ENCODE measurements around the gene SLC30A9. TPM values are rescaled to one million over a fixed set of nuclear protein-coding genes. Genes with fewer than 3 reads are reported as not detected.

SLC30A9 gene
- total RNA-seq, 1 donor from 2014 or later, result 59.3 TPM

DNA sequence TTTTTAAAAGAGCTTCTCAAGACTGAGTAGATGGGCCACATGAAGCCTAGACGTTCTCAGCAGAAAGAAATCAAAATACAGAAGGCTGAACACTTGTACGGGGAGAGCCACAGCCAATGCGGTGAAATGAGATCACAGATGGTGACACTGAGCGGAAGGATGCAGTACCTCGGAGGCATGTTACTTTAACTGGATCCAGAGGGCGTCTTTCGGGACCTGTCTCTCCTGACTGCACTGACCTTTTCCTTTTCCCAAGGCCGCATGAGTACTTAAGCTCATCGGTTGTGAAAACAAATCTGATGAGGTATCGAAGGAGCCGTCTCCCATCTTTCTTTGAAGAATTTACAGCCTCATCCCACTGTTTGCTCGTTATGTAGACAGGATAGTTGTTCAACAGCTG is 129.6 kb downstream of the SLC30A9 start:
- Mint-ChIP-seq H3K27me3 (ENCODE audit: low read depth, unreplicated experiment) (peaks cover 5% of the 10 kb centered on the region), H3K4me3 (ENCODE audit: unreplicated experiment) (no peak overlapping the region), H3K36me3 (ENCODE audit: low read depth, unreplicated experiment) (no peaks in the 10 kb centered on the region), H3K9me3 (ENCODE audit: unreplicated experiment) (peaks cover 2% of the 10 kb centered on the region), H3K4me1 (ENCODE audit: low read depth, unreplicated experiment) (no peaks in the 10 kb centered on the region), H3K27ac (ENCODE audit: unreplicated experiment) (no peak overlapping the region)
- no peak for TF ChIP-seq CTCF (IDR thresholded peaks at IDR 0.05; ENCODE audit: insufficient read depth, low read depth, low read length)
- TF ChIP-seq EZH2 (IDR thresholded peaks at IDR 0.05; ENCODE audit: insufficient read depth, low read length), result no peak
- H3K36me3 ChIP-seq (ENCODE audit: insufficient read depth, low read length), result no peaks in the 10 kb centered on the region
- no peak overlapping the region for H3K9ac ChIP-seq (ENCODE audit: low read length)
- H2AFZ ChIP-seq (ENCODE audit: low read depth, low read length), result no peak overlapping the region
- no peaks in the 10 kb centered on the region for H4K20me1 ChIP-seq (ENCODE audit: insufficient read depth, low read length)
- no peak overlapping the region for H3K4me3 ChIP-seq (ENCODE audit: insufficient read depth, low read depth, low read length)
- no peaks in the 10 kb centered on the region for H3K27me3 ChIP-seq (ENCODE audit: insufficient read depth, low read length)
- no peaks in the 10 kb centered on the region for H3K79me2 ChIP-seq (ENCODE audit: insufficient read depth, low read length)
- no peaks in the 10 kb centered on the region for H3K9me3 ChIP-seq (ENCODE audit: insufficient read depth, low read depth, low read length)
- no peaks in the 10 kb centered on the region for H3K4me1 ChIP-seq (ENCODE audit: insufficient read depth, low read length)
- no peak overlapping the region for H3K27ac ChIP-seq (ENCODE audit: low read depth, low read length)
- no peak for DNase-seq (ENCODE audit: low read depth)
- FAIRE-seq, result no peak
- no peak overlapping the region for H3K4me2 ChIP-seq (ENCODE audit: low read length)

GRCh38 chr4:42122237-42122636 is 131.9 kb downstream of the SLC30A9 start:
- H3K27me3 ChIP-seq (ENCODE audit: insufficient read depth, low read length), result no peaks in the 10 kb centered on the region
- H3K4me2 ChIP-seq (ENCODE audit: low read length), result no peak overlapping the region
- Mint-ChIP-seq H3K27ac (ENCODE audit: unreplicated experiment) (no peak overlapping the region), H3K4me1 (ENCODE audit: low read depth, unreplicated experiment) (no peaks in the 10 kb centered on the region), H3K4me3 (ENCODE audit: unreplicated experiment) (no peak overlapping the region), H3K36me3 (ENCODE audit: low read depth, unreplicated experiment) (no peaks in the 10 kb centered on the region), H3K9me3 (ENCODE audit: unreplicated experiment) (peaks cover 2% of the 10 kb centered on the region), H3K27me3 (ENCODE audit: low read depth, unreplicated experiment) (no peaks in the 10 kb centered on the region)
- no peak overlapping the region for H3K9ac ChIP-seq (ENCODE audit: low read length)
- H3K9me3 ChIP-seq (ENCODE audit: insufficient read depth, low read depth, low read length), result no peaks in the 10 kb centered on the region
- no peak for TF ChIP-seq EZH2 (IDR thresholded peaks at IDR 0.05; ENCODE audit: insufficient read depth, low read length)
- no peak for TF ChIP-seq CTCF (IDR thresholded peaks at IDR 0.05; ENCODE audit: insufficient read depth, low read depth, low read length)
- H3K4me3 ChIP-seq (ENCODE audit: insufficient read depth, low read depth, low read length), result no peak overlapping the region
- DNase-seq (ENCODE audit: low read depth) (no peak), FAIRE-seq (no peak)
- H3K36me3 ChIP-seq (ENCODE audit: insufficient read depth, low read length), result no peaks in the 10 kb centered on the region
- no peak overlapping the region for H2AFZ ChIP-seq (ENCODE audit: low read depth, low read length)
- H4K20me1 ChIP-seq (ENCODE audit: insufficient read depth, low read length), result no peaks in the 10 kb centered on the region
- no peaks in the 10 kb centered on the region for H3K79me2 ChIP-seq (ENCODE audit: insufficient read depth, low read length)
- no peak overlapping the region for H3K27ac ChIP-seq (ENCODE audit: low read depth, low read length)
- no peaks in the 10 kb centered on the region for H3K4me1 ChIP-seq (ENCODE audit: insufficient read depth, low read length)

GRCh38 chr4:42123071-42123644 is 132.8 kb downstream of the SLC30A9 start:
- H3K9me3 Mint-ChIP-seq (ENCODE audit: unreplicated experiment), result no peaks in the 10 kb centered on the region
- no peaks in the 10 kb centered on the region for H3K79me2 ChIP-seq (ENCODE audit: insufficient read depth, low read length)
- no peaks in the 10 kb centered on the region for H3K36me3 Mint-ChIP-seq (ENCODE audit: low read depth, unreplicated experiment)
- no peak overlapping the region for H3K4me3 Mint-ChIP-seq (ENCODE audit: unreplicated experiment)
- no peak overlapping the region for H3K27ac Mint-ChIP-seq (ENCODE audit: unreplicated experiment)
- TF ChIP-seq CTCF (IDR thresholded peaks at IDR 0.05; ENCODE audit: insufficient read depth, low read depth, low read length) (no peak), EZH2 (IDR thresholded peaks at IDR 0.05; ENCODE audit: insufficient read depth, low read length) (no peak)
- no peak overlapping the region for H3K4me2 ChIP-seq (ENCODE audit: low read length)
- DNase-seq (ENCODE audit: low read depth) (no peak), FAIRE-seq (no peak)
- no peak overlapping the region for H3K9ac ChIP-seq (ENCODE audit: low read length)
- H2AFZ ChIP-seq (ENCODE audit: low read depth, low read length), result no peak overlapping the region
- H3K4me1 ChIP-seq (ENCODE audit: insufficient read depth, low read length), result no peaks in the 10 kb centered on the region
- H3K4me3 ChIP-seq (ENCODE audit: insufficient read depth, low read depth, low read length), result no peak overlapping the region
- H3K27me3 Mint-ChIP-seq (ENCODE audit: low read depth, unreplicated experiment), result no peaks in the 10 kb centered on the region
- H3K9me3 ChIP-seq (ENCODE audit: insufficient read depth, low read depth, low read length), result no peaks in the 10 kb centered on the region
- no peak overlapping the region for H3K27ac ChIP-seq (ENCODE audit: low read depth, low read length)
- no peaks in the 10 kb centered on the region for H3K36me3 ChIP-seq (ENCODE audit: insufficient read depth, low read length)
- no peaks in the 10 kb centered on the region for H3K27me3 ChIP-seq (ENCODE audit: insufficient read depth, low read length)
- H4K20me1 ChIP-seq (ENCODE audit: insufficient read depth, low read length), result no peaks in the 10 kb centered on the region
- no peaks in the 10 kb centered on the region for H3K4me1 Mint-ChIP-seq (ENCODE audit: low read depth, unreplicated experiment)
